Measurements from ENCODE around the gene ASB17.
"Not testable (repeated sequence)": the region's sequence is repeated elsewhere in the genome, so short reads cannot be mapped to it uniquely, and the experiment has no call there.

Gene ASB17, protein sequence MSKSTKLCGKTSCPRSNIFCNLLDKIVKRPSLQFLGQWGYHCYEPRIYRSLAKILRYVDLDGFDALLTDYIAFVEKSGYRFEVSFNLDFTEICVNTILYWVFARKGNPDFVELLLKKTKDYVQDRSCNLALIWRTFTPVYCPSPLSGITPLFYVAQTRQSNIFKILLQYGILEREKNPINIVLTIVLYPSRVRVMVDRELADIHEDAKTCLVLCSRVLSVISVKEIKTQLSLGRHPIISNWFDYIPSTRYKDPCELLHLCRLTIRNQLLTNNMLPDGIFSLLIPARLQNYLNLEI

DNA sequence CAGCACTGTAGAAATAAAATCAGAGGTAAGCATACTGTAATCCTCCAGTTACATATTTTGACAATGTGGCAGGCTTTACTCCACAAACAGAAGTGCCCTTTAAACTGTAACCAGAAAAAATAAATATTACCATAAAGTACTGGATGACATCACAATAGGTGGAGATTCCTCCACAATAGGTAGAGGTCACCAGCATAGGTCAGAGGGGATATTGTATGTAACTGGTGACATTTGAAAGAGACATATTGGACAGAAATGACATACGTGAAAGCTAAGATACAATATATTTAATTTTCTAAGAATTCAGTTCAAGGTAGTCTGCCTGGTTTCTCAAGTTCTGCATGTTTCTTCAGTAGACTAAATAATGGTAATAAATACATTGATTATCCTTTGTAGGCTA, at the start of gene ASB17:
TSS of gene ASB17 (minus strand) at position 101 of the 400 bp plus-strand sequence. CDS start 113 bp downstream, outside the sequence.
- DNase-seq, result no peak

DNA sequence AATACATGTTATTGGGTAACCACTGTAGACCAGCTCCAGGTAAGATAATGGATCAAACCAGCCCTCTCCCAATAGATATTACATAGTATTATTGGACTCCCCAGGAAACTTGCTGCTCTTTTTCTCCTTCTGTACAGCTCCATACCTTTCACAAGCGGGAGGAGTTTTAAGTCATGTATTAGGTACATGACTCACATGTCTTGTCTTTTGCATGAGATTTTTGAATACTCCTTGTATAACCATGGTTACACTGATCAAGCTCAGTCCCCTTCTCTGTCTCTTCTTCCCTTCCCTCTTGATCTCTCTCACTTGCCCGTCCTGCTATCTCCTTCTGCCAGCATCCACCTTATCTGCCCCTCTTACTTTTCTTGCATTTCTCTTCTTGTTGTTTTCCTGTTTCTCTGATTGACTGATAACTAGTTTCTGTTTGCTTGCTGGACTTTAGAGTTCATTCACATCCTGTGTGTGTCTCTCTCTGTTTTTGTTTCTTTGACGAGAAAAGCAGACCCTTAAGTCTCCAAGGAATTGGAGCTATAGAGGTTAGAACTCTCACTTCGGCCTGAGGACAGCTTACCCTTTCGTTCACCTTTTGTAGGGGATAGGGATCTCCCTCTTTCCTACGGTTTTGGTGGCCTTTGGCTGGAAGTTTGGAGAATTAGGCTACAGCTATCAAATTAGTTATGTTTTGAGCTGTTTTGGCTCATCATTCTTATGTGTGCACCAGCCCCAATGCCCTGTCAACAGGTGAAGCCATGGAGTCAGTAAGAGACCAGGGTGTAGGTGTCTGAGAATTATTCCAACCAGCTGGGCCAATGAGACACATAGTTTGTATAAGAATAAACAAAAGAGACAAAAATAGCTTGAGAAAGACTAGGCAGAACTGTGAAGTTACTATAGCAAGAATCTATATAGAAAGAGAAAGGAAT, 49.0 kb upstream of the ASB17 start:
- no peak for DNase-seq

GRCh38 chr1:75970631-75971030, 38.4 kb upstream of the ASB17 start:
- DNase-seq, result no peak

DNA sequence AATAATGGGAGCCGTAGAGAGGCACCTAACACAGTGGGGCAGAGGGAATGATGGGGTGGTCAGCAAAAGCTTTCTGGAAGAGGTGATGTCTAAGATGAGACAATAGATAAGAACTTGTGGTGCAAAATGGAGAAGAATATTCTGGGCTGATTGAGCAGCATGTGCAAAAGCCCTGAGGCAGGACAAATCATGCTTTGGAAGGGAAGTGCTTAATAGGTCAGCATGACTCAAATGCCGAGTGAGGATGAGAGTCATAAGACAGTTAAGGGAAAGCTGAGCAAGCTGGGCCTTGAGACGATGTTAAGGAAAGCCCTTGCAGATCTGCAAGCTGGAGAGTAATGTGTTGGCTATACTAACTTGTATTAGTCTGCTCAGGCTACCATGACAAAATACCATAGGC, 37.3 kb upstream of the ASB17 start:
- DNase-seq, result no peak

DNA sequence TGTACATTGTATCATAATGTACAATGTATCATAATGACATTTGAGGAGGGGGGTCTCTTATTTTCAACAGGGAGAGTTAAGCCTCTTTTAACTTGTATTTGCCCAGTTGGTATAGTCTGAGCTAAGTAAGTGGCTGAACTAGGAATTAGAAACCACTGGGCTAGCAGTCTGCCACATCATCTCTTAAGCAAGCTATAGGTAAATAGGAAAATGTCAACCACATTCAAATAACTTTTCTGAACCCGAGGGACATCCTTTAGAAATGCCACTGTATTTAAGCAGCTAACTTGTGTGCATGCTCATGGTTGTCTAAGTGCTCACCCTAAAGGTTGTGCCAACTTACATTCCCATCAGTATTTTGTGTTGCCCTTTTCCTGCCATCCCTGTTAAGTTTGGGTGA, 35.5 kb upstream of the ASB17 start:
- no peak for DNase-seq

DNA sequence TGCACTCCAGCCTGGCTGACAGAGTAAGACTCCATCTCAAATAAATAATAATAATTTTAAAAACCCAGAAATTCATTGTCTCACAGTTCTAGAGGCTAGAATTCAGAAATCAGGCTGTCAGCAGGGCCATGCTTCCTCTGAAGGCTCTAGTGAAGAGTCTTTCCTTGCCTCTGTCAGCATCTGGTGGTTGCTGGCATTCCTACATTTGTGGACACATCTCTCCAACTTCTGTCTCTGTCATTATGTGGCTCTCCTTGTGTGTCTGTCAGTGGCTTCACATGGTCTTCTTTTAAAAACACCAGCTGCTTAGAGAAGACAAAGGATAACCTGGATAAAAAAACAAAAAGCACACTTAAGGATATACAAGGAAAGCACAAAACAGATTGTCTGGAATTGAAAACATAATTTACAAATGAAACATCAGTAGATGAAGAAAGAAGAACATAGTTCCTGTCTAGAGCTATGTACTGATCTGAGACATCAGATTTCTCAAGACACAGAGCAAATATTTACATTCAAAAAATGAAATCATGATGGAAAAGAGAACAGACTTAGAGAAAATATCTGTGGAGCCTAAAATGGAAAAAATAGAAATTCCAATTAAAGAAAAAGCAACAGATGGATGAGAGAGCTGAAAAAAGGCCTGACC, 32.7 kb upstream of the ASB17 start:
- DNase-seq, result no peak

- not testable (repeated sequence) for DNase-seq
These were observed 32.0 kb upstream of the ASB17 start for GRCh38 chr1:75964110-75964759.

GRCh38 chr1:75954586-75954985, 22.4 kb upstream of the ASB17 start:
- DNase-seq, result no peak

GRCh38 chr1:75953461-75953860, 21.3 kb upstream of the ASB17 start:
- no peak for DNase-seq

DNA sequence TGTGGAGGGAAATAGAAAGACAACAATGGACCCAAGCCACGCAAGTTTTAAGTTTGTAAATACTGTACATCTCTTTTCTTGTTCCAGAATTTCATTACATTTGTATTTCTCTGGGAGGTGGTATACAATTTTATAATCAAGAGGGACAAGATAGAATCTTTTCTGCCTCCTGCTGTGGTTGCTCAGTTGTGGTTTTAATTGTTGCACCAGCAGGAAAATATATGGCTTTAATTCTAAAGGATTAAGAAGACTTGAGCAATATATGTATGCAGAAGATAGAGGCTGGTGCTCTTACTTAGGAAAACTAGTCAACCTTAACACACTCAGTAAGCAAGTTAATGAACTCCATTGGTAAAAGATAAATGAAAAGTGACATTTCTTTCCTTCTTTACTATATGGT, 19.8 kb upstream of the ASB17 start:
- no peak for DNase-seq

DNA sequence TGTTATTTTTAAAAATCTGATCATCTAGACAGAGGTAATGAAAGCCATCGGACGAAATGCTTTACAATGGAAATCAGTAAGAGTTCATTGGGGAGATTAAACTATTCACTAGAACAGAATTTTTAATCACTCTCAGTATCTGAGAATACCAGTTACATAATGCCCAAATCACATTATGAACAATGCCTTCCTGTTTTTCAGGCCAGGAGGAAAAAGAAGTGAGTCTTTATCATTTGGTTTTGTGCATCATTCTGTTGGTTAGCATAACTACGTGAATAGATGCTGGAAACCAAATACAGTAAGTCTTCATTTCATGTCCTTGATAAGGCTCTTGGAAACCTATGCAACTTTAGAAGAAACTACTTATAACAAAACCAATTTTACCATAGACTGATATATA, 18.0 kb upstream of the ASB17 start:
- DNase-seq, result no peak

DNA sequence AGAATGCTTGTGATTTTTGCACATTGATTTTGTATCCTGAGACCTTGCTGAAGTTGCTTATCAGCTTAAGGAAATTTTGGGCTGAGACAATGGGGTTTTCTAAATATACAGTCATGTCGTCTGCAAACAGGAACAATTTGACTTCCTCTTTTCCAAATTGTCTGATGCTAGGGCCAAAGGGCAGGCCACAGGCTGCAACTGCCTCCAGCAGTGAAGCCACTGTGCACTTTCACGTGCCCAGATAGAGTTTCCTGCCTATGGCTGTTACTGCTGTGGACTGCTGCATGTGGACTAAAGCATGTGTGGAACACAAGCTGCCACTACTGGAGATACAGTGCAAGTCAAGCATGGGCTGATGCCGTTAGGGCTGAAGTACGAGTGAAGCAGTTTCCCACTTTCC, 10.8 kb upstream of the ASB17 start:
- peak; percentile 62 to 71 for DNase-seq

DNA sequence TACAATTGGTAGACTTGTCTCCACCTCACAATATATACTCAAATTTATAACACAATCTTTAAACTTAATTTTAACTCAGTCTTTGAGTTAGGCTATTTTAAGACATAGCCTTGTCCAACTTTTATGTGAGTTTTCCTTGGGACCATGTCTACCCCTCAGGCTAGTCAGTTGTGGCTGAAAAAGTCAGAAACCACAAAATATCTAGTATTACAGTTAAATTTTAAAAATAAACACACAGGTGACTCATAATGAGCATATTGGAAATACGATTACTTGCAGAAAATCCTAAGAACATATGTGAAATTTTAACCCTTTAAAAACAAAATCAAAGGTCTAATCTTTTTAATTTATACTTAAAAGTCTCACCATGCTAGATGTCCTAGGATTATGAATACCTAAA, 4.8 kb upstream of the ASB17 start:
- no peak for DNase-seq

DNA sequence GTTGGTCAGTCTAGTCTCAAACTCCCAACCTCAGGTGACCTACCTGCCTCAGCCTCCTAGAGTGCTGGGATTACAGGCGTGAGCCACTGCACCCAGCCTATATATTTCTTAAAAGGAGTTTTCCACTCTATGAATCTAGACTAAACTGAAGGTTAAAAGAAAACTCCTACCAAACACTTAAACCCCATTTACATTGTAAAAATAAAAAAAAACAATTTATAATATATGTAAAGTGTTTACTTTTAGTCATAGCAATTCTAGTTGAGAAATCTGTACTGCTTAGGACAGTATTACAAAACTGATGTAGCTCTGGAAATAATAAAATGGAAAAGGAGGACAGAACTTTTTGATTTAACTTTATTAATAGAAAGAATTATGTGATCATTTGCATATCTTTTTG, 9.5 kb downstream of the ASB17 start:
- no peak for DNase-seq

DNA sequence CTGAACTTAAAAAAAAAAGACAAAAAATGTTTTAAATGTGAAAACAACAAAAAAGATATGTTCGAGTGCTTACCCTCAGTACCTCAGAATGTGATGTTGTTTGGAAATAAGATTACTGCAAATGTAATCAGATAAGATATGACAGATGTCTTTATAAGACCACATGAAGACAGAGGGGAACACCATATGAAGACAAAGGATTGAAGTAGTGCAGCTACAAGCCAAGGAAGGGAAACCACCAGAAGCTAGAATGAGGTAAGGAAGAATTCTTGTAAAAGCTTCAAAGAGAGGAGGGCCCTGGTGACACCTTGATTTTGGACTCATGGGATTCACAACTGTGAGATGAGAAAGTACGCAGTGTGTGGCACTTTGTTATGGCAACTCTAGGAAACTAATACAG, 15.4 kb downstream of the ASB17 start:
- DNase-seq, result no peak

DNA sequence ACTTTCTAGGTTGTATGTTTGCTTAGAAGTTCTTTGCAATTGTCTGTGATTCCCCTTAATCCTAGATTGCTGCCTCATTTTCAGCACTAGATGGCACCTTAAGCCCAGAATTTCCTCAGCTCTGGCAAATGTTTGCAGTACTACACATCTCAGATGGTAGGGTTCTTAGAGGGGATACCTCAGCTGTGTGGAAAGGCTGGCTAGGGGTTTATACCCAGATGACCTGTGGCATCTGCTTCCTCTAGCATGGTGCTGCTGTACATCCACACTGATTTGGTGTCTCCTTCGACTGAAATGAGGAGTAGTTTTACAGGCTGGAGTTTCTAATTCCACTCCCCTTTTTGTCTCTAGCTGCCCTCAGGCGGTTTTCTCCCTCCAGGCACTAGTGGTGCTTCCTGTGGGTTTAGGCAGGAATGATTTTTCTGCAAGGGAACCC, 23.5 kb downstream of the ASB17 start:
- DNase-seq, result peak; percentile 58 to 74

DNA sequence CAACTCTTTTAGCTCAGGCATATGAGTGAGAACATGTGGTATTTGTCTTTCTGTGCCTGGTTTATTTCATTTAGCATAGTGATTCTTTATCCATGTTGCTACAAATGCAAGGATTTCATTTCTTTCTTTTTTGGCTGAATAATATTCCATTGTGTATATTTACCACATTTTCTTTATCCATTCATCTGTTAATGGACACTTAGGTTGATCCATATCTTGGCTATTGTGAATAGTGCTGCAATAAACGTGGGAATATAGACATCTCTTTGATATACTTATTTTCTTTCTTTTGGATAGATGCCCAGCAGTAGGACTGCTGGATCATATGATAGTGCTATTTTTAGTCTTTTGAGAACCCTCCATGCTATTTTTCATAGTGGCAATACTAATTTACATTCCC, 30.8 kb downstream of the ASB17 start:
- no peak for DNase-seq

GRCh38 chr1:75884437-75884836, 47.8 kb downstream of the ASB17 start:
- no peak for DNase-seq

DNA sequence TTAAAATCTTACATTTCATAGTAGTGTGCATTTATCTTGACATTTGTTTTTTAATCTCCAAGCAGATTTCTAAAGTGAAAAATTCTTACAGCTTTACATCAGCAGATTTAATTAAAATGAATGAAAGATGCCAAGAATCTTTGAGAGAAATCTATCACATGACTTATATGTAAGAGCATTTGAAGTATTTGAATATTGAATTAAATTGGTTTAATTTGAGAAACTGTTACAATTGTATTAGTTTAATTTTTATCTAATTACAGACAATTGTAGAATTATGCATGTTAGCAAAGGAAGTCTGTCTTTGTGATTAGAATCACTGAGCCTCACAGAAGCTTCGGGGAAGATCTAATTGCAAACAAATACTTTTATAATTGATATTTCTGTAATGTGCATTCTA, 52.2 kb downstream of the ASB17 start:
- DNase-seq, result no peak

DNA sequence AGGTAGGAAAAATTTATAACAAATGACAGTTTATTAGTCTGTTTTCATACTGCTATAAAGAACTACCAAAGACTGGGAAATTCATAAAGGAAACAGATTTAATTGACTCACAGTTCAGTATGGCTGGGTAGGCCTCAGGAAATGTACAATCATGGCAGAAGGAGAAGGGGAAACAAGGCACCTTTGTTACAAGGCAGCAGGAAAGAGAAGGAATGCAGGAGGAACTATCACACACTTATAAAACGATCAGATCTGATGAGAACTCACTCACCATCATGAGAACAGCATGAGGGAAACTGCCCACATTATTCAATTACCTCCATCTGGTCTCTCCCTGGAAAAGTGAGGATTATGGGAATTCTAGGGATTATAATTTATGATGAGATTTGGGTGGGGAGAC, 61.3 kb downstream of the ASB17 start:
- DNase-seq, result no peak

Data from Kasumi-1 (cell line).